Adrenal gland (tissue), 12 donors: ENCODE data around the gene LGALS4. TPM values are rescaled to one million over a fixed set of nuclear protein-coding genes. Genes with fewer than 3 reads are reported as not detected.

Source experiments
- DNase-seq, 7 donors: peaks; one replicate each; pipeline ENCODE4 v3.0.0-alpha.2; 2019 to 2020
- H3K27ac ChIP-seq, 5 donors: fragments of 200-600 bp; sonication (generic) in 4 of 5; 1 replicate in 3 of 5; 2 replicates in 2 of 5; pipeline versions ENCODE4 v1.5.1 to v1.8.0; 2016 to 2020; ENCODE audit warnings: mild to moderate bottlenecking in 1 of 5
- H3K27me3 ChIP-seq: fragments of 200-600 bp; 2 replicates; pipeline ENCODE4 v1.8.0; 2021
- H3K36me3 ChIP-seq, 2 donors: fragments of 200-600 bp; replicated peaks in 1 of 2; 1 replicate in 1 of 2; 2 replicates in 1 of 2; pipeline versions ENCODE4 v1.5.1 to v1.8.0; 2018 to 2022
- H3K4me1 ChIP-seq, 2 donors: fragments of 200-600 bp; replicated peaks in 1 of 2; 1 replicate in 1 of 2; 2 replicates in 1 of 2; pipeline versions ENCODE4 v1.5.1 to v1.8.0; 2018 to 2021
- H3K4me3 ChIP-seq, 4 donors: fragments of 200-600 bp; sonication (generic) in 3 of 4; one replicate each; pipeline ENCODE4 v1.5.1; 2016 to 2018
- H3K9me3 ChIP-seq, 3 donors: fragments of 200-600 bp; sonication (generic) in 1 of 3; replicated peaks in 1 of 3; 1 replicate in 2 of 3; 2 replicates in 1 of 3; pipeline versions ENCODE4 v1.5.1 to v1.8.0; 2016 to 2021
- POLR2A ChIP-seq, 2 donors: fragments of 450-650 bp; IDR thresholded peaks; one replicate each; pipeline ENCODE4 v1.6.1; 2017; ENCODE audit warnings: antibody characterized with exemption in 2 of 2, mild to moderate bottlenecking in 2 of 2, moderate library complexity in 1 of 2
- WGBS, 4 donors: extraction: QIAGEN DNeasy Blood & Tissue Kit in 2 of 4; methylation state at CpG; one replicate each; pipeline versions ENCODE4 v1.1.5 to v1.1.7; 2013 to 2017; 5-methylcytosine and 5-hydroxymethylcytosine counted together
- intact Hi-C, 2 donors: fragments of 100-400 bp; cut with DNase I; formaldehyde crosslinking; loops; one replicate each; pipeline versions ENCODE4 v1.14.1 to v1.15.0; 2022 to 2023
- polyA plus RNA-seq, 3 donors: library from polyadenylated mRNA; stranded (reverse); fragments of 200-250 nt in 2 of 3; fragments of 350-450 nt in 1 of 3; fragmentation: Illumina TruSeq in 1 of 3; extraction: RNeasy Lipid Tissue Mini Kit (QIAGEN cat#74804) in 1 of 3; gene quantifications; one replicate each; pipeline ENCODE4 v1.2.3, GENCODE V29; 2013 to 2014
- total RNA-seq, 9 donors: library from RNA; depleted of rRNA in 4 of 9; stranded (reverse); fragments of >200 nt in 4 of 9; fragments of 120-200 nt in 1 of 9; fragmentation: NEBNext Ultra II Directional in 1 of 9; extraction: Animal tissue kit (Norgen Biotek cat#: 25700) in 1 of 9; gene quantifications; one replicate each; pipeline versions ENCODE4 v1.1.0 to v1.2.4, GENCODE V29; 2013 to 2023
- TF ChIP-seq, protein P1 (sequence below), 6 experiments: fragments of 450-650 bp in 4 of 6; fragments of 200-600 bp in 2 of 6; sonication (generic) in 1 of 6; IDR thresholded peaks; 1 replicate in 5 of 6; 2 replicates in 1 of 6; pipeline versions ENCODE4 v1.5.1 to v1.8.0; 2016 to 2021; ENCODE audit warnings: antibody characterized with exemption in 6 of 6, mild to moderate bottlenecking in 2 of 6, moderate library complexity in 1 of 6
- donor health status: healthy with polysubstance abuse.
- donor health status: Bipolar disorder and iron deficiency.
- donor health status: DM: yes; HTN: yes; CAD: no.
- donor health status: DM: no; HTN: no; CAD: no.
- donor health status: DM: no; HTN: no; CAD: no.
- donor health status: DM: yes; HTN: yes; CAD: no.

The LGALS4 gene
- total and polyA plus RNA-seq, 12 donors, result 0.30 to 4.5 (median 1.5) TPM; not detected in 5

DNA sequence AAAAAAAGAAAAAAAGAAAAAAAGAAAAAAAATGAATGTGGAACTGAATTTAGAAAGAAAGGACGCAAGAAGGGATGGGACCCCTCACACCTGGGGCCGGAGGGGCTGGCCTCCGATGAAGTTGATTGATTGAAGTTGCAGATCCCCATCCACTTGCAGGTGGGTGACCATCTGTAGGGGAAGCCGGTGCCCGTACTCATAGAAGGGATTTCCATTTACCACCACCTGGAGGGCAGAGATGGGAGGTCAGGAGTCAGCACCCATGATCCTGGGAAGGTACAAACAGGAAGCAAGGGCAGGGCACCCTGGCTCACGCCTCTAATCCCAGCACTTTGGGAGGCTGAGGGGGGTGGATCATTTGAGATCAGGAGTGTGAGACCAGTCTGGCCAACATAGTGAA lies 6.4 kb downstream of the LGALS4 start:
- DNase-seq, result no peak
- Histone ChIP-seq H3K4me1 (no peaks in the 10 kb centered on the region), H3K27ac (no peak overlapping the region), H3K27me3 (no peaks in the 10 kb centered on the region), H3K36me3 (no peaks in the 10 kb centered on the region), H3K9me3 (no peaks in the 10 kb centered on the region), H3K4me3 (no peak overlapping the region)
- intact Hi-C loops, result no loop called here
- no peak for TF ChIP-seq POLR2A (IDR thresholded peaks at IDR 0.05)
- TF ChIP-seq, protein P1, sequence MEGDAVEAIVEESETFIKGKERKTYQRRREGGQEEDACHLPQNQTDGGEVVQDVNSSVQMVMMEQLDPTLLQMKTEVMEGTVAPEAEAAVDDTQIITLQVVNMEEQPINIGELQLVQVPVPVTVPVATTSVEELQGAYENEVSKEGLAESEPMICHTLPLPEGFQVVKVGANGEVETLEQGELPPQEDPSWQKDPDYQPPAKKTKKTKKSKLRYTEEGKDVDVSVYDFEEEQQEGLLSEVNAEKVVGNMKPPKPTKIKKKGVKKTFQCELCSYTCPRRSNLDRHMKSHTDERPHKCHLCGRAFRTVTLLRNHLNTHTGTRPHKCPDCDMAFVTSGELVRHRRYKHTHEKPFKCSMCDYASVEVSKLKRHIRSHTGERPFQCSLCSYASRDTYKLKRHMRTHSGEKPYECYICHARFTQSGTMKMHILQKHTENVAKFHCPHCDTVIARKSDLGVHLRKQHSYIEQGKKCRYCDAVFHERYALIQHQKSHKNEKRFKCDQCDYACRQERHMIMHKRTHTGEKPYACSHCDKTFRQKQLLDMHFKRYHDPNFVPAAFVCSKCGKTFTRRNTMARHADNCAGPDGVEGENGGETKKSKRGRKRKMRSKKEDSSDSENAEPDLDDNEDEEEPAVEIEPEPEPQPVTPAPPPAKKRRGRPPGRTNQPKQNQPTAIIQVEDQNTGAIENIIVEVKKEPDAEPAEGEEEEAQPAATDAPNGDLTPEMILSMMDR (IDR thresholded peaks at IDR 0.05), result no peak
- WGBS, 4 donors, result 93 to 97% (median 95%) methylated on average over 6 of the region's 6 CpGs

DNA sequence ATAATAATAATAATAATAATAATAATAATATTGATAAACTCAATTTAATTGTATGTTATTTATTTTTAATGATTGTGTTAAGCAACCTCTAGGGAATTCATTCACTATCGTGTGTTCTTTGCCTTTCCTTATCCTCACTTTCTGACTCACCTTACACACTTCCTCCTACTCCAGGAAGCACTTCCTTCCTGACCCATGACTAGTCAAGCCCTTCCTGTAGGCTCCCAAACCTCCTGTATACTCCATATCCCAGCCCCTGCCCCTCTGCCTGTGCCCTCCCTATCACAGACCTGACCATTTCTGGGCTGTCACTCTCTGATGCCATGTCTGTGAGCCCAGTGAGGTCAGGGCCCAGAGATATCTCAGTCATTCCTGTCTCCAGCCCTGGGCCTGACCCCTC lies 7.6 kb downstream of the LGALS4 start:
- Histone ChIP-seq H3K9me3 (no peaks in the 10 kb centered on the region), H3K27me3 (no peaks in the 10 kb centered on the region), H3K4me1 (no peaks in the 10 kb centered on the region), H3K4me3 (no peak overlapping the region), H3K27ac (no peak overlapping the region), H3K36me3 (no peaks in the 10 kb centered on the region)
- 54 to 67% (median 63%) methylated on average over 1 of the region's 1 CpG for WGBS, 4 donors
- TF ChIP-seq, protein P1 (IDR thresholded peaks at IDR 0.05), result no peak
- no peak for TF ChIP-seq POLR2A (IDR thresholded peaks at IDR 0.05)
- DNase-seq, result no peak
- intact Hi-C loops, result no loop called here

DNA sequence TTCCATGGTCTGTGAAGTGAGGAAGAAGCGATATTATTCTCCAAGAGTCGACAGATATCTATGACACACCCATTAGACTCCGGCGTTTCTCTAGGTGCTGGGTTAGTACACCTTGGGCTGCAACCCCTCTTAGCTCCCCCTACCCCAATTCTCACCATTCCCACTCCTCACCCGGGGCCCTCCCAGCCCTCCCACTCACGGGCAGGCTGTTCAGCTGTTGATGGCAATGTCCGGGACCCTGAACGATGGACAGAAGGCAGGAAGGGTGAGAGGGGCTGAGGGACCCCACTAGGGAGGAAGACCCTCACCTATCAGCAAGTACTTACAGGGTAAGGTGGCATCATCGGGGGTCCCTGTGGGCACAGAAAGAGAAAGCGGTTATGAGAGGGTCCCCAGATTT lies 9.2 kb downstream of the LGALS4 start:
- intact Hi-C loops, result no loop called here
- no peak for DNase-seq
- no peak overlapping the region for H3K4me3 ChIP-seq
- no peak overlapping the region for H3K27ac ChIP-seq
- H3K36me3 ChIP-seq, result no peaks in the 10 kb centered on the region
- H3K9me3 ChIP-seq, result no peaks in the 10 kb centered on the region
- TF ChIP-seq, protein P1 (IDR thresholded peaks at IDR 0.05), result no peak
- TF ChIP-seq POLR2A (IDR thresholded peaks at IDR 0.05), result no peak
- 84 to 89% (median 85%) methylated on average over 10 of the region's 10 CpGs for WGBS, 4 donors
- no peaks in the 10 kb centered on the region for H3K27me3 ChIP-seq
- no peaks in the 10 kb centered on the region for H3K4me1 ChIP-seq

DNA sequence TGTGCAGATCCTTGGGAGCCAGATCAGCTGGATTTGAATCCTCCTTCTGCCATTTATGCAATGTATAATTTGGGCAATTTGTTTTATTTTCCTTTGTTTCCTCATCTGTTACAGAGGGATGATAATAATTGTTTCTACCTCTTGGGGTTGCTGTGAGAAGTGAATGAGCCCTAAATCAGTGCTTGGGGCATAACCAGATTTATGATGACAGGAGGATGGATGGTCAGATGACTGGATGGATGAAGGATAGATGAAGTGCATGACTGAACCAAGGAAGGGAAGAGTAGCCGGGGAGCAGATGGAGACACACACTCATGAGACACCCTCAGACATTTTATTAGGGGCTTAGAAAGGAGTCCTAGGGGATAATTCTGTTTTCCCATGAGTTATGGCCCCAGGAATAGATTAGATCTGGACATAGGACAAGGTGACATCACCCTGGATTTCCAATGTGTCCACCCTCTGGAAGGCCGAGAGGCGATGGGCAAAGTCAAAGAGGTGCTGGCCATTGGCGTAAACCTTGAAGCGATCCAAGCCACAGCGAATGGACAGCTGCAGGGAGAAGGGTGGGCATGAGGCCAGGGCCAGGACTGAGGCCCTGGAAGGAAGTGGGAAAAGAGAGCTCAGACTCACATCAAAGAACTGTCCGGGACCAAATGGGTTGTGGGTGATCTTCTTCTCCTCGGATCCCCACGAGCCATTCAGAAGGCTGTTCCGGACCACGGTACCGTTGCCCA lies 11.2 kb downstream of the LGALS4 start:
- Histone ChIP-seq H3K4me3 (no peak overlapping the region), H3K4me1 (no peaks in the 10 kb centered on the region), H3K27ac (no peak overlapping the region), H3K36me3 (no peaks in the 10 kb centered on the region), H3K9me3 (no peaks in the 10 kb centered on the region), H3K27me3 (no peaks in the 10 kb centered on the region)
- intact Hi-C loops, result no loop called here
- DNase-seq, result no peak
- WGBS, 4 donors, result 93 to 96% (median 95%) methylated on average over 12 of the region's 12 CpGs
- no peak for TF ChIP-seq POLR2A (IDR thresholded peaks at IDR 0.05)
- TF ChIP-seq, protein P1 (IDR thresholded peaks at IDR 0.05), result no peak
